Mucosa of descending colon (tissue), 3 donors: ENCODE data around the gene WDR86. TPM values are rescaled to one million over a fixed set of nuclear protein-coding genes. Genes with fewer than 3 reads are reported as not detected.
A peak's percentile ranks its signal among the peaks of the same experiment; 100 is the strongest.

Source experiments
- ATAC-seq: fragments of 200-7000 bp; cut with Tn5 transposase; one replicate; pipeline ENCODE4 v1.9.1; 2020; ENCODE audit warnings: mild to moderate bottlenecking, moderate library complexity
- DNase-seq, 3 donors: peaks; one replicate each; pipeline ENCODE4 v3.0.0-alpha.2; 2020
- H3K36me3 ChIP-seq: fragments of 200-600 bp; one replicate; pipeline ENCODE4 v1.8.0; 2021; ENCODE audit warnings: low read depth, mild to moderate bottlenecking
- H3K4me1 ChIP-seq: fragments of 200-600 bp; one replicate; pipeline ENCODE4 v1.8.0; 2021; ENCODE audit warnings: low read depth, mild to moderate bottlenecking
- H3K4me3 ChIP-seq: fragments of 200-600 bp; one replicate; pipeline ENCODE4 v1.8.0; 2021; ENCODE audit warnings: mild to moderate bottlenecking
- H3K9me3 ChIP-seq: fragments of 200-600 bp; one replicate; pipeline ENCODE4 v1.8.0; 2021; ENCODE audit warnings: mild to moderate bottlenecking
- intact Hi-C, 2 donors: fragments of 100-400 bp; cut with DNase I in 1 of 2; cut with micrococcal nuclease in 1 of 2; formaldehyde crosslinking; loops; one replicate each; pipeline versions ENCODE4 v1.11.0 to v1.11.1; 2022; cut with DNase I, micrococcal nuclease
- total RNA-seq, 3 donors: library from RNA; stranded (reverse); fragmentation: NEBNext Ultra II Directional in 2 of 3; extraction: Animal tissue kit (Norgen Biotek cat#: 25700) in 2 of 3; gene quantifications; one replicate each; pipeline versions ENCODE4 v1.2.1 to v1.2.4, GENCODE V29; 2021 to 2023
- TF ChIP-seq, protein P1 (sequence below): fragments of 200-600 bp; IDR thresholded peaks from one replicate; pipeline ENCODE4 v1.8.0; 2022; ENCODE audit warnings: antibody characterized with exemption, mild to moderate bottlenecking
- donor health status: DM: no; HTN: no; CAD: no; lungs with moderate emphysema.
- donor health status: DM: no; HTN: no; CAD: no.
- donor health status: DM: no; HTN: yes; CAD: no.

Gene WDR86
- total RNA-seq, 3 donors from 2014 or later: 0.38 to 16.6 (median 1.2) TPM

GRCh38 chr7:151416112-151416940 is 6.5 kb upstream of the WDR86 start:
- intact Hi-C loops: no loop called here
- no peaks in the 10 kb centered on the region for H3K36me3 ChIP-seq
- peaks cover 3% of the 10 kb centered on the region for H3K9me3 ChIP-seq
- DNase-seq: no peak
- H3K4me3 ChIP-seq: no peak overlapping the region
- TF ChIP-seq, protein P1, sequence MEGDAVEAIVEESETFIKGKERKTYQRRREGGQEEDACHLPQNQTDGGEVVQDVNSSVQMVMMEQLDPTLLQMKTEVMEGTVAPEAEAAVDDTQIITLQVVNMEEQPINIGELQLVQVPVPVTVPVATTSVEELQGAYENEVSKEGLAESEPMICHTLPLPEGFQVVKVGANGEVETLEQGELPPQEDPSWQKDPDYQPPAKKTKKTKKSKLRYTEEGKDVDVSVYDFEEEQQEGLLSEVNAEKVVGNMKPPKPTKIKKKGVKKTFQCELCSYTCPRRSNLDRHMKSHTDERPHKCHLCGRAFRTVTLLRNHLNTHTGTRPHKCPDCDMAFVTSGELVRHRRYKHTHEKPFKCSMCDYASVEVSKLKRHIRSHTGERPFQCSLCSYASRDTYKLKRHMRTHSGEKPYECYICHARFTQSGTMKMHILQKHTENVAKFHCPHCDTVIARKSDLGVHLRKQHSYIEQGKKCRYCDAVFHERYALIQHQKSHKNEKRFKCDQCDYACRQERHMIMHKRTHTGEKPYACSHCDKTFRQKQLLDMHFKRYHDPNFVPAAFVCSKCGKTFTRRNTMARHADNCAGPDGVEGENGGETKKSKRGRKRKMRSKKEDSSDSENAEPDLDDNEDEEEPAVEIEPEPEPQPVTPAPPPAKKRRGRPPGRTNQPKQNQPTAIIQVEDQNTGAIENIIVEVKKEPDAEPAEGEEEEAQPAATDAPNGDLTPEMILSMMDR: no peak
- H3K4me1 ChIP-seq: no peaks in the 10 kb centered on the region
- no peak for ATAC-seq

DNA sequence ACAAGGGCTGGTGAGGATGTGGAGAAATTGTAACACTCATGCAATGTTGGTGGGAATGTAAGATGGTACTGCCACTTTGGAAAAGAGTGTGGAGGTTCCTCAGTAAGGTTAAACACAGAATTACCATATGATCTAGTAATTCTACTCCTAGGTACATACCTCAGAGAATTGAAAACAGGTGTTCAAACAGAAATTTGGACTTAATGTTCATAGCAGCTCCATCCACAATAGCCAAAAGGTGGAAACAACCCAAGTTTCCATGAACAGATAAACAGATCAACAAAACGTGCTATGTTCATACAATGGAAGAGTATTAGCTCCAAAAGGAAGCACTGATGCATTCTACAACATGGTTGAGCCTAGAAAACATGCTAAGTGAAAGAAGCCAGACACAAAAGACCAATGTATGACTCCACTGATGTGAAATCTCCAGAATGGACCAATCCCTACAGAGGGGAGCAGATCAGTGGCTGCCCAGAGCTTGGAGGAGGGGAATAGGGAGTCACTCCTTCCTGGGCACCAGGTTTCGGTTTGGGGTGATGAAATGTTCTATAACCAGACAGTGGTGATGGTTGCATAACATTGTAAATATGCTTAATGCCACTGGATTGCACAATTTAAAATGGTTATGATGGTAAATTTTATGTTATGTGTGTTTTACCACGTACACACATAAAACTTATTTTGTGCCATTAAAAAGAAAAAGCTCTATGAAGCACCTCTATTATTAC is 5.7 kb upstream of the WDR86 start:
- Histone ChIP-seq H3K4me3 (no peak overlapping the region), H3K36me3 (no peaks in the 10 kb centered on the region), H3K4me1 (no peaks in the 10 kb centered on the region), H3K9me3 (peaks cover 3% of the 10 kb centered on the region)
- intact Hi-C loops: no loop called here
- ATAC-seq: peak; percentile 38
- TF ChIP-seq, protein P1: no peak
- no peak for DNase-seq

DNA sequence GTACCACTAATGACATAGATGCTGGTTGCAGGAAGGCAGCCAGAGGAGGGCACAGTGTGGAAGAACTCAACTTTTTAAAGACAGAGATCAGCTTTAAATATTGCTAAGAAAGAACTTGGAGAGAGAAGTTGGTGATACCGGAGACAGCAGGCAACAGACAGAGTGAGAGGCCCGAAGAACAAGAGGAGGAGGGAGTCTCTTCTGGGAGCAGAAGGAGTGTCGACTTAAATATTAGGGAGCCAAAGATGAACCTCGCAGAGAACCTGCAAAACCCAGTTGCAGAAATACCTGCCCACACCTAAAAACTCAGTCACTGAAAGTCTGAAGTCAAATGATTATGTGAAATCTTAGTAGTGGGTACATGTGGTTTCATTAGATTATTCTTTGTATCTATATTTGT is 3.4 kb upstream of the WDR86 start:
- no peaks in the 10 kb centered on the region for H3K9me3 ChIP-seq
- intact Hi-C loops: no loop called here
- H3K36me3 ChIP-seq: no peaks in the 10 kb centered on the region
- DNase-seq (no peak), ATAC-seq (no peak)
- TF ChIP-seq, protein P1: no peak
- H3K4me1 ChIP-seq: peaks cover 14% of the 10 kb centered on the region
- no peak overlapping the region for H3K4me3 ChIP-seq

DNA sequence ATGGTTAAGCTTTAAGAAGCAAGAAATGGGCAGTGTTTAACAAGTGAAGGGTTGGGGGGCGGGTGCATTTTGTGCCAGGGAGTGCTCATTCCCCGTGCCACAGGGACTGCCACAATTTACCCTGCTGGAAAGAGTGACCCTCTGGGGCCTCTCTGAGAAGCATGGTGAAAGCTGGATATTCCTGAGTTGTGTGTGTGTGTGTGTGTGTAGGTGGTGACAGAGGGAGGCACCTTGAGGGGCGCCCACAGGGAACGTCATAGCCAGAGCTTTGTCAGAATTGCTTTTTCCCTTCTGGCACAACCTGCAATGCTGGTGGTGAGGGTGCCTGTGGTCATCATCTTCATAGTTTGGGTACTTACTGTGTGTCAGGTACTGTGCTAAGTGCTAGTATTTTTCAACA is 2.5 kb upstream of the WDR86 start:
- H3K4me3 ChIP-seq: no peak overlapping the region
- no peaks in the 10 kb centered on the region for H3K36me3 ChIP-seq
- no peaks in the 10 kb centered on the region for H3K9me3 ChIP-seq
- ATAC-seq (no peak), DNase-seq (peak in 2 of 3 donors; percentile 3 to 5)
- peaks cover 14% of the 10 kb centered on the region for H3K4me1 ChIP-seq
- intact Hi-C loops: no loop called here
- TF ChIP-seq, protein P1: no peak

DNA sequence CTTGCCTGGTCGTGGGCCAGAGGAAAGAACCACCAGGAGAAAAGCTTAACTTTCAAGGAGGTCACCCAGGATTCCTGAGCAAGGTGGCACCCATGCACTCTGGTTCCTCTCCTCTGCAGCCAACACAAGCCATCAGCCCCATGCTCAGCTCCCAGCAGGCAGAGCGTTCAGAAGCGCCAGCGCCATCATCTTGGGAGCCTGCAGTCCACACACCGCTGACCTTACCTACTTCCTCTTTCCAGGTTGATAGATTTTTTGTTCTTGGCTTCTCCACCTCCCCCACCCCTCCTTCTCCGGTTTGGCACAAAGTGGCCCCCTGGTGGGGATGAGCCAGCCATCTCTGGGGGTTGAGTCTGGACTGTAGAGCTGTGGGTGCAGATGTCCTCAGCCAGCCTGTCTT is 1.7 kb upstream of the WDR86 start:
- TF ChIP-seq, protein P1: no peak
- ATAC-seq: no peak

More for the DNA sequence above, 1.7 kb upstream of the WDR86 start:
- peak in 2 of 3 donors; percentile 12 to 34 for DNase-seq
- Histone ChIP-seq H3K4me3 (no peak overlapping the region), H3K4me1 (peaks cover 14% of the 10 kb centered on the region), H3K9me3 (no peaks in the 10 kb centered on the region), H3K36me3 (no peaks in the 10 kb centered on the region)
- intact Hi-C loops: no loop called here
